HEK293 (cell line): ENCODE data around the gene THY1.
"Not testable (repeated sequence)": the region's sequence is repeated elsewhere in the genome, so short reads cannot be mapped to it uniquely, and the experiment has no call there.

Experiments used
- CTCF ChIA-PET: fragments of 350-600 bp; formaldehyde crosslinking; extraction: SDS; loops from one replicate; lab custom pipeline; 2021; ENCODE audit warnings: antibody characterized with exemption; lab: Yijun Ruan, JAX
- POLR2A ChIA-PET: fragments of 300-600 bp; formaldehyde crosslinking; extraction: SDS; loops from one replicate; lab custom pipeline; 2020; ENCODE audit warnings: antibody characterized with exemption, inconsistent platforms; lab: Yijun Ruan, JAX
- H3K27ac ChIP-seq: fragments of 200-500 bp; sonication (Bioruptor generic); 2 replicates; pipeline ENCODE4 v1.5.1; 2014; ENCODE audit warnings: low read depth, low read length, control low read depth, inconsistent platforms; ENCODE audit errors: extremely low read depth
- H3K36me3 ChIP-seq, 2 experiments: fragments of 200-500 bp in 1 of 2; sonication (Bioruptor generic) in 1 of 2; 1 replicate in 1 of 2; 2 replicates in 1 of 2; pipeline ENCODE4 v1.5.1; 2014 to 2017; ENCODE audit warnings: inconsistent platforms in 2 of 2, low read length in 2 of 2; ENCODE audit not compliant: control insufficient read depth in 2 of 2, insufficient read depth in 1 of 2
- H3K4me1 ChIP-seq: fragments of 200-500 bp; sonication (Bioruptor generic); 2 replicates; pipeline ENCODE4 v1.5.1; 2014; ENCODE audit warnings: mild to moderate bottlenecking, low read length, inconsistent platforms; ENCODE audit not compliant: control insufficient read depth, insufficient read depth
- H3K4me3 ChIP-seq: 2 replicates; pipeline ENCODE4 v1.5.1; 2011; ENCODE audit warnings: low read depth, mild to moderate bottlenecking, control low read depth, low read length, moderate library complexity
- H3K9me3 ChIP-seq: fragments of 200-500 bp; sonication (Bioruptor generic); 2 replicates; pipeline ENCODE4 v1.5.1; 2014; ENCODE audit warnings: low read depth, low read length, inconsistent platforms; ENCODE audit not compliant: control insufficient read depth, insufficient read depth
- CTCF ChIP-seq: fragments of 450-650 bp; formaldehyde crosslinking; IDR thresholded peaks from 2 replicates; pipeline ENCODE4 v1.5.1; 2016; ENCODE audit warnings: missing biosample characterization, missing genetic modification characterization
- SP7 ChIP-seq: fragments of 450-650 bp; formaldehyde crosslinking; IDR thresholded peaks from 2 replicates; pipeline ENCODE4 v1.5.1; 2016; ENCODE audit warnings: missing biosample characterization, missing genetic modification characterization
- ZBTB20 ChIP-seq: fragments of 450-650 bp; formaldehyde crosslinking; IDR thresholded peaks from 2 replicates; pipeline ENCODE4 v1.5.1; 2016; ENCODE audit warnings: missing biosample characterization, missing genetic modification characterization
- ZEB2 ChIP-seq: fragments of 450-650 bp; formaldehyde crosslinking; IDR thresholded peaks from 2 replicates; pipeline ENCODE4 v1.5.1; 2016; ENCODE audit warnings: missing biosample characterization, missing genetic modification characterization
- ZFHX2 ChIP-seq: fragments of 450-650 bp; formaldehyde crosslinking; conservative IDR thresholded peaks from 2 replicates; pipeline ENCODE4 v1.5.1; 2016; ENCODE audit warnings: missing biosample characterization, missing genetic modification characterization
- ZNF112 ChIP-seq: fragments of 450-650 bp; formaldehyde crosslinking; IDR thresholded peaks from 2 replicates; pipeline ENCODE4 v1.5.0; 2017; ENCODE audit warnings: missing biosample characterization, missing genetic modification characterization
- ZNF248 ChIP-seq: fragments of 450-650 bp; formaldehyde crosslinking; IDR thresholded peaks from 2 replicates; pipeline ENCODE4 v1.5.1; 2017; ENCODE audit warnings: missing biosample characterization, missing genetic modification characterization
- ZNF558 ChIP-seq: fragments of 450-650 bp; formaldehyde crosslinking; IDR thresholded peaks from 2 replicates; pipeline ENCODE4 v1.5.1; 2016; ENCODE audit warnings: missing biosample characterization, missing genetic modification characterization
- ZNF639 ChIP-seq: fragments of 450-650 bp; formaldehyde crosslinking; IDR thresholded peaks from 2 replicates; pipeline ENCODE4 v1.5.1; 2016; ENCODE audit warnings: missing biosample characterization, missing genetic modification characterization
- ZNF645 ChIP-seq: fragments of 450-650 bp; formaldehyde crosslinking; IDR thresholded peaks from 2 replicates; pipeline ENCODE4; 2016; ENCODE audit warnings: missing biosample characterization, missing genetic modification characterization

Gene THY1

GRCh38 chr11:119459293-119459976 is 36.5 kb upstream of the THY1 start (continued):
- TF ChIP-seq CTCF (tag by site-specific recombination) (no peak), ZFHX2 (tag by site-specific recombination) (no peak), SP7 (tag by site-specific recombination) (no peak), ZNF112 (tag by site-specific recombination) (no peak), ZNF558 (no peak), ZNF645 (tag by site-specific recombination) (no peak)

GRCh38 chr11:119455708-119456107 is 32.7 kb upstream of the THY1 start:
- H3K36me3 ChIP-seq, H3K27ac ChIP-seq, CTCF ChIA-PET, H3K9me3 ChIP-seq, H3K4me3 ChIP-seq, POLR2A ChIA-PET, H3K4me1 ChIP-seq: not testable (repeated sequence)

GRCh38 chr11:119455241-119455640 is 32.3 kb upstream of the THY1 start:
- H3K36me3 ChIP-seq, POLR2A ChIA-PET, H3K9me3 ChIP-seq, H3K4me1 ChIP-seq, H3K27ac ChIP-seq, CTCF ChIA-PET, H3K4me3 ChIP-seq: not testable (repeated sequence)

GRCh38 chr11:119453881-119454280 is 30.9 kb upstream of the THY1 start:
- no peak for TF ChIP-seq ZEB2 (tag by site-specific recombination)
- POLR2A ChIA-PET, result no interaction called here
- H3K9me3 ChIP-seq, result no peaks in the 10 kb centered on the region
- no peak overlapping the region for H3K27ac ChIP-seq
- no peaks in the 10 kb centered on the region for H3K4me1 ChIP-seq
- CTCF ChIA-PET, result interaction anchor here (1.3 kb wide), 1 partner anchor 11 kb away, joined by 4 read pairs; no protein-coding TSS in a partner anchor
- no peak overlapping the region for H3K4me3 ChIP-seq
- no peaks in the 10 kb centered on the region for H3K36me3 ChIP-seq

- Histone ChIP-seq H3K27ac (no peak overlapping the region), H3K9me3 (no peaks in the 10 kb centered on the region), H3K4me1 (no peaks in the 10 kb centered on the region), H3K4me3 (no peak overlapping the region), H3K36me3 (no peaks in the 10 kb centered on the region)
- TF ChIP-seq ZNF639 (tag by site-specific recombination), result no peak
- TF ChIP-seq ZBTB20 (tag by site-specific recombination), result no peak
- TF ChIP-seq ZNF248 (tag by site-specific recombination), result no peak
- ChIA-PET CTCF (no interaction called here), POLR2A (no interaction called here)
These were observed 27.8 kb upstream of the THY1 start for GRCh38 chr11:119450590-119451326.
